ENCODE results near the gene SUN5.

- TF ChIP-seq CTCF (IDR thresholded peaks at IDR 0.05) (no peak), POLR2A (IDR thresholded peaks at IDR 0.05) (no peak)
Measured at GRCh38 chr20:33034115-33034514, 29.9 kb upstream of the SUN5 start.
